ENCODE data around the gene DPP10.

Gene DPP10

GRCh38 chr2:115194623-115195022, 752.2 kb downstream of the DPP10 start:
- no peak overlapping the region for H3K4me3 ChIP-seq (replicated peaks in 1 of 2; ENCODE audit: low read depth in 2 of 2, low read length in 2 of 2)
- no peak for TF ChIP-seq CTCF (IDR thresholded peaks at IDR 0.05; ENCODE audit: low read depth, low read length)
- DNase-seq (ENCODE audit: low read depth in 2 of 2): no peak

GRCh38 chr2:115196587-115196986, 754.1 kb downstream of the DPP10 start:
- no peak for TF ChIP-seq CTCF (IDR thresholded peaks at IDR 0.05; ENCODE audit: low read depth, low read length)
- no peak for DNase-seq (ENCODE audit: low read depth in 2 of 2)
- no peak overlapping the region for H3K4me3 ChIP-seq (replicated peaks in 1 of 2; ENCODE audit: low read depth in 2 of 2, low read length in 2 of 2)

GRCh38 chr2:115199966-115200365, 757.5 kb downstream of the DPP10 start:
- TF ChIP-seq CTCF (IDR thresholded peaks at IDR 0.05; ENCODE audit: low read depth, low read length): no peak
- DNase-seq (ENCODE audit: low read depth in 2 of 2): no peak
- H3K4me3 ChIP-seq (replicated peaks in 1 of 2; ENCODE audit: low read depth in 2 of 2, low read length in 2 of 2): no peak overlapping the region

- no peak overlapping the region for H3K4me3 ChIP-seq (replicated peaks in 1 of 2; ENCODE audit: low read depth in 2 of 2, low read length in 2 of 2)
- TF ChIP-seq CTCF (IDR thresholded peaks at IDR 0.05; ENCODE audit: low read depth, low read length): no peak
- no peak for DNase-seq (ENCODE audit: low read depth in 2 of 2)
Measured at GRCh38 chr2:115201386-115201785, 758.9 kb downstream of the DPP10 start.

GRCh38 chr2:115208493-115209164, 766.2 kb downstream of the DPP10 start:
- no peak for TF ChIP-seq CTCF (IDR thresholded peaks at IDR 0.05; ENCODE audit: low read depth, low read length)
- H3K4me3 ChIP-seq (replicated peaks in 1 of 2; ENCODE audit: low read depth in 2 of 2, low read length in 2 of 2): no peak overlapping the region
- no peak for DNase-seq (ENCODE audit: low read depth in 2 of 2)

- no peak overlapping the region for H3K4me3 ChIP-seq (replicated peaks in 1 of 2; ENCODE audit: low read depth in 2 of 2, low read length in 2 of 2)
- TF ChIP-seq CTCF (IDR thresholded peaks at IDR 0.05; ENCODE audit: low read depth, low read length): no peak
- DNase-seq (ENCODE audit: low read depth in 2 of 2): no peak
Measured at GRCh38 chr2:115214050-115214449, 771.6 kb downstream of the DPP10 start.

GRCh38 chr2:115219296-115219695, 776.9 kb downstream of the DPP10 start:
- H3K4me3 ChIP-seq (replicated peaks in 1 of 2; ENCODE audit: low read depth in 2 of 2, low read length in 2 of 2): no peak overlapping the region
- DNase-seq (ENCODE audit: low read depth in 2 of 2): no peak
- no peak for TF ChIP-seq CTCF (IDR thresholded peaks at IDR 0.05; ENCODE audit: low read depth, low read length)

Data from cardiac fibroblast (primary cell).